Smooth muscle cell (in vitro differentiated cells): Measurements from ENCODE around the gene NOTCH3. TPM values are rescaled to one million over a fixed set of nuclear protein-coding genes. Genes with fewer than 3 reads are reported as not detected.

Source experiments
- DNase-seq: peaks from one replicate; lab custom pipeline; 2025; ENCODE audit not compliant: unreplicated experiment; lab: John Stamatoyannopoulos, UW
- H2AFZ ChIP-seq: fragments of 200-600 bp; sonication (generic); 2 replicates; pipeline ENCODE4 v1.6.0; 2016; ENCODE audit warnings: antibody characterized with exemption, low read depth, mild to moderate bottlenecking
- H3F3A ChIP-seq: fragments of 200-600 bp; sonication (generic); 2 replicates; pipeline ENCODE4 v1.6.0; 2017; ENCODE audit warnings: antibody characterized with exemption, low read depth
- H3K27ac ChIP-seq: fragments of 200-600 bp; sonication (generic); 2 replicates; pipeline ENCODE4 v1.5.1; 2016; ENCODE audit warnings: low read depth, mild to moderate bottlenecking
- H3K27me3 ChIP-seq: fragments of 200-600 bp; sonication (generic); 2 replicates; pipeline ENCODE4 v1.6.1; 2016; ENCODE audit warnings: low read depth, mild to moderate bottlenecking
- H3K36me3 ChIP-seq: fragments of 200-600 bp; sonication (generic); 2 replicates; pipeline ENCODE4 v1.5.1; 2016; ENCODE audit warnings: low read depth
- H3K4me1 ChIP-seq: fragments of 200-600 bp; sonication (generic); 2 replicates; pipeline ENCODE4 v1.5.1; 2016; ENCODE audit warnings: low read depth
- H3K4me2 ChIP-seq: fragments of 200-600 bp; sonication (generic); 2 replicates; pipeline ENCODE4 v1.6.0; 2016; ENCODE audit warnings: mild to moderate bottlenecking
- H3K4me3 ChIP-seq: fragments of 200-600 bp; sonication (generic); 2 replicates; pipeline ENCODE4 v1.5.1; 2016; ENCODE audit warnings: mild to moderate bottlenecking
- H3K79me2 ChIP-seq: fragments of 200-600 bp; sonication (generic); 2 replicates; pipeline ENCODE4 v1.6.0; 2016; ENCODE audit warnings: low read depth, mild to moderate bottlenecking
- H3K9ac ChIP-seq: fragments of 200-600 bp; sonication (generic); 2 replicates; pipeline ENCODE4 v1.6.0; 2016; ENCODE audit warnings: low read depth
- H3K9me3 ChIP-seq: fragments of 200-600 bp; sonication (generic); replicated peaks from 2 replicates; pipeline ENCODE4 v1.5.1; 2016; ENCODE audit warnings: low read depth
- H4K20me1 ChIP-seq: fragments of 200-600 bp; sonication (generic); 2 replicates; pipeline ENCODE4 v1.6.0; 2016; ENCODE audit warnings: low read depth
- WGBS: methylation state at CpG from one replicate; pipeline ENCODE4 v1.1.7; 2016; ENCODE audit warnings: low lambda C conversion rate; 5-methylcytosine and 5-hydroxymethylcytosine counted together
- polyA plus RNA-seq: library from polyadenylated mRNA; unstranded; fragments of >200 nt; fragmentation: Nextera tagmentation; extraction: Ambion mirVana; gene quantifications from 2 replicates; pipeline ENCODE4 v1.2.1, GENCODE V29; 2016
- total RNA-seq: library from RNA; depleted of rRNA; stranded (reverse); fragments of >200 nt; gene quantifications from 2 replicates; pipeline ENCODE4 v1.2.3, GENCODE V29; 2014
- TF ChIP-seq, protein P1 (sequence below): fragments of 200-600 bp; sonication (generic); IDR thresholded peaks from 2 replicates; pipeline ENCODE4 v1.5.1; 2017; ENCODE audit warnings: borderline replicate concordance, mild to moderate bottlenecking, antibody characterized with exemption; ENCODE audit not compliant: insufficient read depth, poor library complexity, severe bottlenecking

NOTCH3 gene
- total and polyA plus RNA-seq, 2 experiments from 2014 or later: 72.0 to 92.5 TPM

DNA sequence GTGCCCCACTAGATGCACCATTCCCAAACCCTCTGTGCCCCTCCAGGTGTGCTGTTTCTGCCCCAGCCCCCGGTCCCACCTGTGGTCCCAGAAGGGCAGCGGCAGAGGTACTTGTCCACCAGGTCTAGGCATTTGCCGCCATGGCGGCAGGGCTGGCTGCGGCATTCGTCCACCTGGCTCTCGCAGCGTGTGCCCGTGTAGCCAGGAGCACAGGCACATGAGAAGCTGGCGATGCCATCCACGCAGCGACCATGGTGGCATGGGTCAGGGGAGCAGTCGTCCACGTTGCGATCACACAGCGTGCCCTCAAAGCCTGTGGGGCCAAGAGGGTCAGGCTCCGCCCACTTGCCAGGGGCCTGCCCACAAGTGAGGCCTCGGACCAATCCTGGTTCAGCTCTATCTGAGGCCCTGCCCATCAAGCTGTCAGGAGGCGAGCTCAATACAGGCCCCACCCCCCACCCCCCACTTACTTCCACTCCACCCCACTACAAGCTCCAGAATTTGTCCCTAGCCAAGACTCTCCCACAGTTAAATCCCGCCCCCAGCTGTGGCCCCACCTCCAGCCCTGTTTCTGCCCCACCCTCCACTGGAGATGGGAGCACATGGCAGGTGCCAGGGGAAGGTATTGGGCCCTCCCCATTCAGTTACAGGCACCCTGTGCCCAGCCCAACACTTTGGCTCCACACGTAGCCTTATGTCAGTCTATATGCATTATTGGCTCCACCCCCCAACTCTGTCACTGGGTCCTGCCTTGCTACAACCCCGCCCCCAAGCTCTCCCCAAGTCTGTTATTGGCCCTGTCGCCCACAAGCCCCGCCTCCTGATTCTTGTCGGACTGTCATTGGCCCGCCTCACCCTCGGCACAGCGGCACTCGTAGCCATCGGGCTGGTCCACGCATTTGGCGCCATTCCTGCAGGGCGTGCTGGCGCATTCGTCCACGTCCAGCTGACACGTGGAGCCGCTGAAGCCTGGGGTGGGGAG is 13.5 kb downstream of the NOTCH3 start:
- Histone ChIP-seq H3K79me2 (peaks cover 9% of the 10 kb centered on the region), H2AFZ (no peak overlapping the region), H4K20me1 (peaks cover 58% of the 10 kb centered on the region), H3K27me3 (no peaks in the 10 kb centered on the region), H3K9me3 (no peaks in the 10 kb centered on the region), H3F3A (no peaks in the 10 kb centered on the region), H3K9ac (no peak overlapping the region), H3K36me3 (no peaks in the 10 kb centered on the region), H3K4me3 (no peak overlapping the region), H3K27ac (no peak overlapping the region), H3K4me2 (no peak overlapping the region), H3K4me1 (no peaks in the 10 kb centered on the region)
- WGBS: 96% methylated on average over 37 of the region's 38 CpGs
- TF ChIP-seq, protein P1, sequence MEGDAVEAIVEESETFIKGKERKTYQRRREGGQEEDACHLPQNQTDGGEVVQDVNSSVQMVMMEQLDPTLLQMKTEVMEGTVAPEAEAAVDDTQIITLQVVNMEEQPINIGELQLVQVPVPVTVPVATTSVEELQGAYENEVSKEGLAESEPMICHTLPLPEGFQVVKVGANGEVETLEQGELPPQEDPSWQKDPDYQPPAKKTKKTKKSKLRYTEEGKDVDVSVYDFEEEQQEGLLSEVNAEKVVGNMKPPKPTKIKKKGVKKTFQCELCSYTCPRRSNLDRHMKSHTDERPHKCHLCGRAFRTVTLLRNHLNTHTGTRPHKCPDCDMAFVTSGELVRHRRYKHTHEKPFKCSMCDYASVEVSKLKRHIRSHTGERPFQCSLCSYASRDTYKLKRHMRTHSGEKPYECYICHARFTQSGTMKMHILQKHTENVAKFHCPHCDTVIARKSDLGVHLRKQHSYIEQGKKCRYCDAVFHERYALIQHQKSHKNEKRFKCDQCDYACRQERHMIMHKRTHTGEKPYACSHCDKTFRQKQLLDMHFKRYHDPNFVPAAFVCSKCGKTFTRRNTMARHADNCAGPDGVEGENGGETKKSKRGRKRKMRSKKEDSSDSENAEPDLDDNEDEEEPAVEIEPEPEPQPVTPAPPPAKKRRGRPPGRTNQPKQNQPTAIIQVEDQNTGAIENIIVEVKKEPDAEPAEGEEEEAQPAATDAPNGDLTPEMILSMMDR: no peak
- no peak for DNase-seq

DNA sequence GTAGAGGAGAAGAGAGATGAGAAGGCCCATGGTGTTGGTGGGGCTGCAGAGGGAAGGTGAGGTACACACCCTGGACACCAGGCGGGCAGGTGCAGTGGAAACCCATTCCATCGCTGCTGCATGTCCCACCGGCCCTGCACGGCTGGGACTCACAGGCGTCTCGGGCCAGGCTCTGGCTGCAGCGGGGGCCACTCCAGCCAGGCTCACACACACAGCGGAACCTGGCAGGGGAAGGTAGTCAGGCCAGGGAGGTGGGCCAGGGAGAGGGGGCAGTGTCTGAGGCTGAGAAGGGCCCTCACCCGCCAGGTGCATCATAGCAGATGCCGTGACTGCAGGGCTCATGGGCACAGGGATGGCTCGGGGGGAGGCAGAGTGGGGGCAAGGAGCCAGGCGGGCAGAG is 15.6 kb downstream of the NOTCH3 start:
- no peak for DNase-seq
- H3K4me1 ChIP-seq: no peaks in the 10 kb centered on the region
- 98% methylated on average over 11 of the region's 12 CpGs for WGBS
- H3K27me3 ChIP-seq: no peaks in the 10 kb centered on the region
- H3K79me2 ChIP-seq: peaks cover under 1% of the 10 kb centered on the region
- TF ChIP-seq, protein P1: no peak
- no peaks in the 10 kb centered on the region for H3K9me3 ChIP-seq
- H4K20me1 ChIP-seq: peaks cover 58% of the 10 kb centered on the region
- H3K36me3 ChIP-seq: no peaks in the 10 kb centered on the region
- no peak overlapping the region for H3K27ac ChIP-seq
- H3K4me3 ChIP-seq: no peak overlapping the region
- H3K9ac ChIP-seq: no peak overlapping the region
- no peaks in the 10 kb centered on the region for H3F3A ChIP-seq
- no peak overlapping the region for H3K4me2 ChIP-seq
- H2AFZ ChIP-seq: no peak overlapping the region

DNA sequence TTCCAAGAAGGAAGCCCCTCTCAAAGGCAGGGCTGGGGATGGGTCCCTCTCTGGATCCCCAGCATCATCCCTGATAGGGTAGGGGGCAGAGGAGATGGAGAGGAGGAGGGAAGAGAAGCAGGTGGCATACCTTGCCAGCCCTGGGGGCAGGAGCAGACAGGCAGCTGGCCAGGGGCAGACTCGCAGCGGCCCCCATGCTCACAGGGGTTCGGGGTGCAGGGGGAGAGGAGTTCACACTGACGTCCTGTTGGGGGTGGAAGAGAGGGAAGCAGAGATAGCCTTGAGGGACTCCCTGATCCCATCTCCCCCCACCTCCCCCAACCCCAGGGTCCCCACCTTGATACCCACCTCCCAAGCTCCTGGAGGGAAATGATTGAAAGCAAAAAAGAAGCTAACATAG is 16.0 kb downstream of the NOTCH3 start:
- peaks cover 60% of the 10 kb centered on the region for H4K20me1 ChIP-seq
- no peaks in the 10 kb centered on the region for H3K4me1 ChIP-seq
- H3K4me3 ChIP-seq: no peak overlapping the region
- H3K36me3 ChIP-seq: no peaks in the 10 kb centered on the region
- no peaks in the 10 kb centered on the region for H3F3A ChIP-seq
- H3K79me2 ChIP-seq: no peaks in the 10 kb centered on the region
- DNase-seq: no peak
- TF ChIP-seq, protein P1: no peak
- H3K27ac ChIP-seq: no peak overlapping the region
- 100% methylated on average over 4 of the region's 4 CpGs for whole genome bisulfite sequencing
- H3K27me3 ChIP-seq: no peaks in the 10 kb centered on the region
- H3K9ac ChIP-seq: no peak overlapping the region
- no peak overlapping the region for H3K4me2 ChIP-seq
- no peak overlapping the region for H2AFZ ChIP-seq
- H3K9me3 ChIP-seq: no peaks in the 10 kb centered on the region
